CD4-positive, alpha-beta T cell treated with Interleukin-12 subunit alpha and Interleukin-12 subunit beta, for 1 hour (primary cell): ENCODE measurements around the gene OR7A10.
"Not testable (repeated sequence)": the region's sequence is repeated elsewhere in the genome, so short reads cannot be mapped to it uniquely, and the experiment has no call there.

ENCODE experiments used
- DNase-seq: peaks from one replicate; pipeline ENCODE4 v3.0.0-alpha.2; 2020

OR7A10 gene

GRCh38 chr19:14792250-14792649 lies 56.5 kb downstream of the OR7A10 start:
- not testable (repeated sequence) for DNase-seq
